H7 (cell line): Measurements from ENCODE around the gene CD177. TPM values are rescaled to one million over a fixed set of nuclear protein-coding genes. Genes with fewer than 3 reads are reported as not detected.

ENCODE experiments used
- DNase-seq: peaks from one replicate; pipeline ENCODE4 v3.0.0; 2012
- H3K27me3 ChIP-seq: 2 replicates; pipeline ENCODE4 v1.6.0; 2011; ENCODE audit warnings: mild to moderate bottlenecking, low read length; ENCODE audit not compliant: control insufficient read depth, insufficient read depth
- H3K36me3 ChIP-seq: replicated peaks from 2 replicates; pipeline ENCODE4 v1.5.1; 2011; ENCODE audit warnings: low read length; ENCODE audit not compliant: control insufficient read depth, insufficient read depth
- H3K4me3 ChIP-seq: 2 replicates; pipeline ENCODE4 v1.5.1; 2011; ENCODE audit warnings: low read depth, mild to moderate bottlenecking, control low read depth, low read length, moderate library complexity; ENCODE audit not compliant: insufficient read depth
- total RNA-seq: library from RNA; depleted of rRNA; stranded (reverse); fragments of >200 nt; shearing (Covaris generic); gene quantifications from 2 replicates; pipeline ENCODE4 v1.2.3, GENCODE V29; 2014; rRNA removed

CD177 gene
- 2.0 and 2.7 TPM in 2 replicates for total RNA-seq

- DNase-seq = peak; percentile 64
- Histone ChIP-seq H3K27me3 (peaks cover 8% of the 10 kb centered on the region), H3K36me3 (no peaks in the 10 kb centered on the region), H3K4me3 (peak within 1 kb of the TSS; percentile 70)
Observed at GRCh38 chr19:43353606-43354304, at the start of gene CD177. Gene CD177 (plus strand): TSS chr19:43353686. CDS start chr19:43353715, 29 bp downstream.

- Histone ChIP-seq H3K36me3 (no peaks in the 10 kb centered on the region), H3K4me3 (no peak overlapping the region), H3K27me3 (no peaks in the 10 kb centered on the region)
- no peak for DNase-seq
Observed at GRCh38 chr19:43305642-43306041, 47.8 kb upstream of the CD177 start.

GRCh38 chr19:43306097-43306496 lies 47.4 kb upstream of the CD177 start:
- no peak for DNase-seq
- H3K36me3 ChIP-seq = no peaks in the 10 kb centered on the region
- no peak overlapping the region for H3K4me3 ChIP-seq
- no peaks in the 10 kb centered on the region for H3K27me3 ChIP-seq

GRCh38 chr19:43308244-43308815 lies 45.2 kb upstream of the CD177 start:
- no peaks in the 10 kb centered on the region for H3K36me3 ChIP-seq
- DNase-seq = no peak
- no peak overlapping the region for H3K4me3 ChIP-seq
- H3K27me3 ChIP-seq = no peaks in the 10 kb centered on the region

- DNase-seq = no peak
- H3K27me3 ChIP-seq = no peaks in the 10 kb centered on the region
Observed at GRCh38 chr19:43309466-43309865, 44.0 kb upstream of the CD177 start.

GRCh38 chr19:43310221-43310620 lies 43.3 kb upstream of the CD177 start:
- Histone ChIP-seq H3K36me3 (no peaks in the 10 kb centered on the region), H3K4me3 (no peak overlapping the region), H3K27me3 (no peaks in the 10 kb centered on the region)
- DNase-seq = no peak

More at GRCh38 chr19:43309466-43309865, 44.0 kb upstream of the CD177 start:
- Histone ChIP-seq H3K36me3 (no peaks in the 10 kb centered on the region), H3K4me3 (no peak overlapping the region)

- Histone ChIP-seq H3K27me3 (no peaks in the 10 kb centered on the region), H3K4me3 (no peak overlapping the region), H3K36me3 (no peaks in the 10 kb centered on the region)
- no peak for DNase-seq
Observed at GRCh38 chr19:43311256-43311655, 42.2 kb upstream of the CD177 start.

GRCh38 chr19:43311706-43312105 lies 41.8 kb upstream of the CD177 start:
- Histone ChIP-seq H3K4me3 (no peak overlapping the region), H3K27me3 (no peaks in the 10 kb centered on the region), H3K36me3 (no peaks in the 10 kb centered on the region)
- no peak for DNase-seq

GRCh38 chr19:43313711-43314495 lies 39.6 kb upstream of the CD177 start:
- no peaks in the 10 kb centered on the region for H3K27me3 ChIP-seq
- no peaks in the 10 kb centered on the region for H3K36me3 ChIP-seq
- no peak for DNase-seq
- no peak overlapping the region for H3K4me3 ChIP-seq

- no peak for DNase-seq
- Histone ChIP-seq H3K36me3 (no peaks in the 10 kb centered on the region), H3K4me3 (no peak overlapping the region), H3K27me3 (no peaks in the 10 kb centered on the region)
Observed at GRCh38 chr19:43315851-43316250, 37.6 kb upstream of the CD177 start.

- DNase-seq = peak; percentile 63
- H3K4me3 ChIP-seq = no peak overlapping the region
- H3K27me3 ChIP-seq = no peaks in the 10 kb centered on the region
- H3K36me3 ChIP-seq = no peaks in the 10 kb centered on the region
Observed at GRCh38 chr19:43316591-43317319, 36.7 kb upstream of the CD177 start.

- DNase-seq = no peak
- no peaks in the 10 kb centered on the region for H3K27me3 ChIP-seq
- no peaks in the 10 kb centered on the region for H3K36me3 ChIP-seq
- no peak overlapping the region for H3K4me3 ChIP-seq
Observed at GRCh38 chr19:43318203-43318602, 35.3 kb upstream of the CD177 start.

GRCh38 chr19:43318796-43319314 lies 34.6 kb upstream of the CD177 start:
- no peaks in the 10 kb centered on the region for H3K27me3 ChIP-seq
- no peak for DNase-seq
- no peak overlapping the region for H3K4me3 ChIP-seq
- no peaks in the 10 kb centered on the region for H3K36me3 ChIP-seq

- DNase-seq = no peak
- Histone ChIP-seq H3K27me3 (no peaks in the 10 kb centered on the region), H3K4me3 (no peak overlapping the region), H3K36me3 (no peaks in the 10 kb centered on the region)
Observed at GRCh38 chr19:43320546-43320945, 32.9 kb upstream of the CD177 start.
